ENCODE measurements around the gene THRAP3. TPM values are rescaled to one million over a fixed set of nuclear protein-coding genes. Genes with fewer than 3 reads are reported as not detected.
"Not testable (repeated sequence)": the region's sequence is repeated elsewhere in the genome, so short reads cannot be mapped to it uniquely, and the experiment has no call there.

THRAP3 gene
- total RNA-seq, 2 donors from 2014 or later, result 145 to 165 TPM

DNA sequence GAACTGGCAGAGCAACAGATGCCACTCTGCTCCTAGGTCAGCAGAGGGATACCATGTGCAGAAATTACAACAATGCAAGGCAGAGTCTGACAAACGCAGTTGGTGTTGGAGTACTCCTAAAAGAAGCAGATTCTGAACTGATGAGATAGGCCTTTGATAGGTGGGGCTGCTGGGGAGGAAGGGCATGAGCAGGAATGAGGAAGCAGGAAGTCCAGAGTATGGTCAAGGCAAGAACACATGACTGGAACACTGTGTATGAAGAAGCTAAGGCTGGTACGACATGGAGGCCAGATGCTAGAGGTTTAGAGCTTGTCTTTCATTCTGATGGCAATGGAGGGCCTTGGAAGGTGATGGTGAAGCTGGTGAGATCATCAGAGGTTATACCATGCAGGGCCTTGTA is 11.5 kb upstream of the THRAP3 start:
- H3K27ac Mint-ChIP-seq, result no peak overlapping the region
- no peaks in the 10 kb centered on the region for H3K36me3 Mint-ChIP-seq (ENCODE audit: low read depth)
- H3K9ac ChIP-seq (ENCODE audit: extremely low read depth, low read length, poor library complexity, severe bottlenecking), result no peak overlapping the region
- no peak overlapping the region for H3K4me3 Mint-ChIP-seq
- no peaks in the 10 kb centered on the region for H3K36me3 ChIP-seq (ENCODE audit: control insufficient read depth, insufficient read depth, low read length)
- 89 to 92% methylated on average over 2 of the region's 2 CpGs for WGBS, 2 experiments (ENCODE audit: insufficient coverage in 1 of 2, insufficient read length in 1 of 2)
- H3K9me3 ChIP-seq (ENCODE audit: control insufficient read depth, low read length), result no peaks in the 10 kb centered on the region
- TF ChIP-seq, protein P1, sequence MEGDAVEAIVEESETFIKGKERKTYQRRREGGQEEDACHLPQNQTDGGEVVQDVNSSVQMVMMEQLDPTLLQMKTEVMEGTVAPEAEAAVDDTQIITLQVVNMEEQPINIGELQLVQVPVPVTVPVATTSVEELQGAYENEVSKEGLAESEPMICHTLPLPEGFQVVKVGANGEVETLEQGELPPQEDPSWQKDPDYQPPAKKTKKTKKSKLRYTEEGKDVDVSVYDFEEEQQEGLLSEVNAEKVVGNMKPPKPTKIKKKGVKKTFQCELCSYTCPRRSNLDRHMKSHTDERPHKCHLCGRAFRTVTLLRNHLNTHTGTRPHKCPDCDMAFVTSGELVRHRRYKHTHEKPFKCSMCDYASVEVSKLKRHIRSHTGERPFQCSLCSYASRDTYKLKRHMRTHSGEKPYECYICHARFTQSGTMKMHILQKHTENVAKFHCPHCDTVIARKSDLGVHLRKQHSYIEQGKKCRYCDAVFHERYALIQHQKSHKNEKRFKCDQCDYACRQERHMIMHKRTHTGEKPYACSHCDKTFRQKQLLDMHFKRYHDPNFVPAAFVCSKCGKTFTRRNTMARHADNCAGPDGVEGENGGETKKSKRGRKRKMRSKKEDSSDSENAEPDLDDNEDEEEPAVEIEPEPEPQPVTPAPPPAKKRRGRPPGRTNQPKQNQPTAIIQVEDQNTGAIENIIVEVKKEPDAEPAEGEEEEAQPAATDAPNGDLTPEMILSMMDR (conservative IDR thresholded peaks at IDR 0.05), result no peak
- no peaks in the 10 kb centered on the region for H3K4me1 Mint-ChIP-seq
- no peak overlapping the region for H3K27ac ChIP-seq (ENCODE audit: low read depth, low read length)
- no peaks in the 10 kb centered on the region for H3K27me3 Mint-ChIP-seq (ENCODE audit: insufficient read depth)
- no peaks in the 10 kb centered on the region for H3K4me1 ChIP-seq (ENCODE audit: control insufficient read depth, insufficient read depth, low read length)
- H3K27me3 ChIP-seq (ENCODE audit: control insufficient read depth, insufficient read depth, low read length, poor library complexity, severe bottlenecking), result no peaks in the 10 kb centered on the region
- no peak for DNase-seq
- H3K4me3 ChIP-seq (ENCODE audit: low read length), result no peak overlapping the region
- H3K9me3 Mint-ChIP-seq, result no peaks in the 10 kb centered on the region

DNA sequence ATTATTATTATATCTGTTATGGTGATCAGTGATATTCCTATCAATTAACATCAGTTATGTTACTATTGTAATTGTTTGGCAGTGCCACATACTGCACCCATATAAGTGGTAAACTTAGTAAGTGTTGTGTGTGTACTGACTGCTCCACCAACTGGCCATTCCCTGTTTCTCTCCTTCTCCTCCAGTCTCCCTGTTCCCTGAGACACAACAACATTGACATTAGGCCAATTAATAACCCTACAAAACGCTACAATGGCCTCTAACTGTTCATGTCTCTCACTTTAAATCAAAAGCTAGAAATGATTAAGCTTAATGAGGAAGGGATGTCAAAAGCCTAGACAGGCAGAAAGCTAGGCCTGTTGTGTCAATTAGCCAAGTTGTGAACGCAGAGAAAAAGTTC is 6.6 kb upstream of the THRAP3 start:
- no peak overlapping the region for H3K27ac ChIP-seq (ENCODE audit: low read depth, low read length)
- Mint-ChIP-seq H3K27ac (no peak overlapping the region), H3K4me3 (no peak overlapping the region), H3K27me3 (ENCODE audit: insufficient read depth) (no peaks in the 10 kb centered on the region), H3K4me1 (no peaks in the 10 kb centered on the region), H3K9me3 (no peaks in the 10 kb centered on the region), H3K36me3 (ENCODE audit: low read depth) (no peaks in the 10 kb centered on the region)
- H3K9me3 ChIP-seq (ENCODE audit: control insufficient read depth, low read length), result no peaks in the 10 kb centered on the region
- H3K4me1 ChIP-seq (ENCODE audit: control insufficient read depth, insufficient read depth, low read length), result no peaks in the 10 kb centered on the region
- TF ChIP-seq, protein P1 (conservative IDR thresholded peaks at IDR 0.05), result peak; percentile 59
- WGBS, 2 experiments (ENCODE audit: insufficient coverage in 1 of 2, insufficient read length in 1 of 2), result 76 to 100% methylated on average over 1 to 2 of the region's 2 CpGs
- no peak overlapping the region for H3K9ac ChIP-seq (ENCODE audit: extremely low read depth, low read length, poor library complexity, severe bottlenecking)
- H3K36me3 ChIP-seq (ENCODE audit: control insufficient read depth, insufficient read depth, low read length), result no peaks in the 10 kb centered on the region
- DNase-seq, result no peak
- no peaks in the 10 kb centered on the region for H3K27me3 ChIP-seq (ENCODE audit: control insufficient read depth, insufficient read depth, low read length, poor library complexity, severe bottlenecking)
- H3K4me3 ChIP-seq (ENCODE audit: low read length), result no peak overlapping the region

DNA sequence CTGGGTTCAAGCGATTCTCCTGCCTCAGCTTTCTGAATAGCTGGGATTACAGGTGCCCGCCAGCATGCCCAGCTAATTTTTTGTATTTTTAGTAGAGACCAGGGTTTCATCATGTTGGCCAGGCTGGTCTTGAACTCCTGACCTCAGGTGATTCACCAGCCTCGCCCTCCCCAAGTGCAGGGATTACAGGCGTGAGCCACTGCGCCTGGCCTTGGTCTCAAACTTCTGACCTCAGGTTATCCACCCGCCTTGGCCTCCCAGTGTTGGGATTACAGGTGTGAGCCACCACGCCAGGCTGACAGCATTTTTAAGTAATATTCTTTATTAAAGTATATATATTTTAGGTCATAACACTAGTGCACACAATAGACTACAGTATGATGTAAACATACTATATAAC is 2.3 kb upstream of the THRAP3 start:
- not testable (repeated sequence) for H3K27me3 Mint-ChIP-seq (ENCODE audit: insufficient read depth); H3K4me1 ChIP-seq (ENCODE audit: control insufficient read depth, insufficient read depth, low read length); H3K4me3 ChIP-seq (ENCODE audit: low read length); H3K27me3 ChIP-seq (ENCODE audit: control insufficient read depth, insufficient read depth, low read length, poor library complexity, severe bottlenecking); H3K4me3 Mint-ChIP-seq; H3K9ac ChIP-seq (ENCODE audit: extremely low read depth, low read length, poor library complexity, severe bottlenecking); DNase-seq; H3K27ac ChIP-seq (ENCODE audit: low read depth, low read length); H3K9me3 ChIP-seq (ENCODE audit: control insufficient read depth, low read length); H3K36me3 ChIP-seq (ENCODE audit: control insufficient read depth, insufficient read depth, low read length); H3K27ac Mint-ChIP-seq; H3K9me3 Mint-ChIP-seq
- Mint-ChIP-seq H3K36me3 (ENCODE audit: low read depth) (peaks cover 13% of the 10 kb centered on the region), H3K4me1 (peaks cover 22% of the 10 kb centered on the region)
- WGBS, 2 experiments (ENCODE audit: insufficient coverage in 1 of 2, insufficient read length in 1 of 2), result 92 to 96% methylated on average over 5 to 6 of the region's 7 CpGs
